HEK293T (cell line): Measurements from ENCODE around the gene CRAMP1.
"Not testable (repeated sequence)": the region's sequence is repeated elsewhere in the genome, so short reads cannot be mapped to it uniquely, and the experiment has no call there.

Source experiments
- FOXM1 ChIP-seq: fragments of 450-650 bp; IDR thresholded peaks from 2 replicates; pipeline ENCODE4 v1.6.1; 2017; ENCODE audit warnings: mild to moderate bottlenecking, borderline replicate concordance
- L3MBTL2 ChIP-seq: fragments of 450-650 bp; conservative IDR thresholded peaks from 2 replicates; pipeline ENCODE4 v1.6.1; 2016; ENCODE audit warnings: mild to moderate bottlenecking
- SP1 ChIP-seq: fragments of 450-650 bp; IDR thresholded peaks from 2 replicates; pipeline ENCODE4 v1.6.1; 2017
- TARDBP ChIP-seq: fragments of 450-650 bp; IDR thresholded peaks from 2 replicates; pipeline ENCODE4 v1.6.1; 2016

DNA sequence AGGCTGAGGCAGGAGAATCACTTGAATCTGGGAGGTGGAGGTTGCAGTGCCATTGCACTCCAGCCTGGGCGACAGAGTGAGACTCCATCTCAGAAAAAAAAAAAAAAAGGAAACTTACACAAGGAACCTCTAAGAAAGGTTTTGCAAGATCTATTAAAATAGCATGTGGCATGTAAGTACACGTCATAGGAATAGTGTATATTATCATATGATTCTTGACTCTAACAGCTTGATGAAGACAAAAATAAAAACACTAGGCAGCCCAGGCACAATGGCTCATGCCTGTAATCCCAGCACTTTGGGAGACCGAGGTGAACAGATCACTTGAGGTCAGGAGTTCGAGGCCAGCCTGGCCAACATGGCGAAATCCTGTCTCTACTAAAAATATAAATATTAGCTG lies 16.6 kb upstream of the CRAMP1 start:
- TF ChIP-seq SP1, TARDBP, FOXM1, L3MBTL2: not testable (repeated sequence)
